HUDEP-2 (cell line): ENCODE data around the gene TUBB3.
"Not testable (repeated sequence)": the region's sequence is repeated elsewhere in the genome, so short reads cannot be mapped to it uniquely, and the experiment has no call there.

ENCODE experiments used
- DNase-seq, 76 experiments: peaks; one replicate each; lab custom pipeline; 2025; ENCODE audit not compliant: unreplicated experiment in 76 of 76; lab: John Stamatoyannopoulos, UW

The TUBB3 gene

GRCh38 chr16:89917773-89918452 is 5.2 kb upstream of the TUBB3 start:
- peak in 73 of 76 experiments; percentile 37 to 89 (median 77) for DNase-seq

- peak in 42 of 76 experiments; percentile 7 to 64 (median 30) for DNase-seq
Observed at GRCh38 chr16:89918453-89919347, 4.4 kb upstream of the TUBB3 start, which contains the start of gene MC1R. Gene MC1R (plus strand): TSS chr16:89918862. CDS start chr16:89919259, 397 bp downstream.

- no peak for DNase-seq
Observed at GRCh38 chr16:89919535-89920406, 3.4 kb upstream of the TUBB3 start.

GRCh38 chr16:89920723-89921122 is 2.4 kb upstream of the TUBB3 start:
- DNase-seq: no peak

- DNase-seq: no peak
Observed at GRCh38 chr16:89921131-89921701, 1.9 kb upstream of the TUBB3 start.

- DNase-seq: peak in 42 of 76 experiments; percentile 7 to 66 (median 32)
Observed at GRCh38 chr16:89921702-89922476, 1.3 kb upstream of the TUBB3 start.

- peak in 40 of 76 experiments; percentile 9 to 80 (median 36) for DNase-seq
Observed at GRCh38 chr16:89922477-89922883, 662 bp upstream of the TUBB3 start.

GRCh38 chr16:89923640-89924296 is 626 bp downstream of the TUBB3 start:
- no peak for DNase-seq

- peak in 21 of 76 experiments; percentile 5 to 43 (median 18) for DNase-seq
Observed at GRCh38 chr16:89924297-89924924, 1.3 kb downstream of the TUBB3 start.

- no peak for DNase-seq
Observed at GRCh38 chr16:89924925-89925307, 1.8 kb downstream of the TUBB3 start.

GRCh38 chr16:89925596-89926079 is 2.5 kb downstream of the TUBB3 start:
- DNase-seq: no peak

GRCh38 chr16:89931305-89931896 is 8.3 kb downstream of the TUBB3 start:
- DNase-seq: no peak

- no peak for DNase-seq
Observed at GRCh38 chr16:89931964-89932363, 8.8 kb downstream of the TUBB3 start.

- DNase-seq: not testable (repeated sequence)
Observed at GRCh38 chr16:89934019-89934418, 10.9 kb downstream of the TUBB3 start.

- DNase-seq: no peak
Observed at GRCh38 chr16:89934611-89935553, 11.7 kb downstream of the TUBB3 start.

GRCh38 chr16:89935620-89936019 is 12.5 kb downstream of the TUBB3 start:
- not testable (repeated sequence) for DNase-seq

GRCh38 chr16:89936034-89936433 is 12.9 kb downstream of the TUBB3 start:
- no peak for DNase-seq
